ENCODE results near the gene DEPDC4.
A peak's percentile ranks its signal among the peaks of the same experiment; 100 is the strongest.
"Not testable (repeated sequence)": the region's sequence is repeated elsewhere in the genome, so short reads cannot be mapped to it uniquely, and the experiment has no call there.

DEPDC4 gene

GRCh38 chr12:100266835-100267602 is at the start of gene DEPDC4, which contains the start of gene SCYL2:
Gene DEPDC4 (minus strand): TSS chr12:100267079. CDS start chr12:100267076, 3 bp downstream.
Gene SCYL2 (plus strand): TSS chr12:100267177. CDS start chr12:100282971, 15,794 bp downstream.
- DNase-seq, result peak; percentile 100
- in situ Hi-C loops (cut with HindIII; ENCODE audit: low pct_ligation_motif_present, low pct_unique_long_range_greater_than_20kb, low sequenced_read_pairs), result no loop called here

DNA sequence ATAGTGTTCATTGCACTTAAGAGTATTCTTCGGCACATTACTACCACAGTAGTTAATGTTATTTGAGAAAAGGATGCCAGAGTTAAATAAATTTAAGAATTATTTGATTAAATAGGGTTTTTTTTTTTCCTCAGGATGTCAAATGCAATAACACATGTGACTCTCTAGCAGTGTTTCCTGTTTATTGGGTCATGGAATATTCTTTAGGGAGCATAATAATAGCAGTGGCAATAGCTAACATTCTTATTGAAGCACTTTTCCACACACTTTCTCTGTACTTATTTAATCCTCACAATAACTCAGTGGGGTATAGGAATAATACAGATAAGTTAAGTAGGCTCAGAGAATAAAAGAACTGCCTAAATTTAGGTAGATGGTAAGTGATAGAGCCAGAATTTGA is 44.4 kb upstream of the DEPDC4 start:
- in situ Hi-C loops (cut with HindIII; ENCODE audit: low pct_ligation_motif_present, low pct_unique_long_range_greater_than_20kb, low sequenced_read_pairs), result no loop called here
- no peak for DNase-seq

GRCh38 chr12:100308138-100308537 is 41.3 kb upstream of the DEPDC4 start:
- in situ Hi-C loops (cut with HindIII; ENCODE audit: low pct_ligation_motif_present, low pct_unique_long_range_greater_than_20kb, low sequenced_read_pairs), result not testable (repeated sequence)

GRCh38 chr12:100304334-100304733 is 37.5 kb upstream of the DEPDC4 start:
- in situ Hi-C loops (cut with HindIII; ENCODE audit: low pct_ligation_motif_present, low pct_unique_long_range_greater_than_20kb, low sequenced_read_pairs); DNase-seq: not testable (repeated sequence)

More at GRCh38 chr12:100308138-100308537, 41.3 kb upstream of the DEPDC4 start:
- DNase-seq, result not testable (repeated sequence)

DNA sequence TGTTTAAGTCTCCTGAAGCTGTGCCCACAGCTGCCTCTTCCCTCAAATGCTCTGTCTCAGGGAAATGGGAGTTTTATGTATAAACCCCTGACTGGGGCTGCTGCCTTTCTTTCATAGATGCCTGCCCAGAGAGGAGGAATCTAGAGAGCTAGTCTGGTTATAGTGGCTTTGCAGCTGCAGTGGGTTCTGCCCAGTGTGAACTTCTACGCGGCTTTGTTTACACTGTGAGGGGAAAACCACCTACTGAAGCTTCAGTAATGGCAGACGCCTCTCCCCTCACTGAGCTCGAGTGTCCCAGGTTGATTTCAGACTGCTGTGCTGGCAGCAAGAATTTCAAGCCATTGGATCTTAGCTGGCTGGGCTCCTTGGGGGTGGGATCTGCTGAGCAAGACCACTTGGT is 37.0 kb upstream of the DEPDC4 start:
- in situ Hi-C loops (cut with HindIII; ENCODE audit: low pct_ligation_motif_present, low pct_unique_long_range_greater_than_20kb, low sequenced_read_pairs), result no loop called here
- DNase-seq, result no peak

DNA sequence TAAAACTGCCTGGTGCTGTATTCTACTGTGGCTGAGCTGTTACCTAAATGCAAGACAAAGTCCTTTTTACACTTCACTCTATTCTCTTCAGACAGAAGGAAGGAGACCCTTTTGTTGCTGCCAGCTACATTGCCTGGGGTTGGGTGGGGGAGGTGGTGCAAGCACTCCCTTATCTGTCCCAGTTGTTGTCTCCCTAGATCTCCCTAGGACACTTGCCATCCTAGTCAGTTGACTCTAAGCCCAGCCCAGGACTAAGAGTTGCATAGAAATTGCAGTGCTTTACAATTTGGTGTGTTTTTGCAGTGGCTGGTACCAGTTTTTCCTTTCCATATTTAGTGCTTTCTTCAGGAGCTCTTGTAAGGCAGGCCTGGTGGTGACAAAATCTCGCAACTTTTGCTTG is 35.2 kb upstream of the DEPDC4 start:
- in situ Hi-C loops (cut with HindIII; ENCODE audit: low pct_ligation_motif_present, low pct_unique_long_range_greater_than_20kb, low sequenced_read_pairs), result no loop called here
- no peak for DNase-seq

DNA sequence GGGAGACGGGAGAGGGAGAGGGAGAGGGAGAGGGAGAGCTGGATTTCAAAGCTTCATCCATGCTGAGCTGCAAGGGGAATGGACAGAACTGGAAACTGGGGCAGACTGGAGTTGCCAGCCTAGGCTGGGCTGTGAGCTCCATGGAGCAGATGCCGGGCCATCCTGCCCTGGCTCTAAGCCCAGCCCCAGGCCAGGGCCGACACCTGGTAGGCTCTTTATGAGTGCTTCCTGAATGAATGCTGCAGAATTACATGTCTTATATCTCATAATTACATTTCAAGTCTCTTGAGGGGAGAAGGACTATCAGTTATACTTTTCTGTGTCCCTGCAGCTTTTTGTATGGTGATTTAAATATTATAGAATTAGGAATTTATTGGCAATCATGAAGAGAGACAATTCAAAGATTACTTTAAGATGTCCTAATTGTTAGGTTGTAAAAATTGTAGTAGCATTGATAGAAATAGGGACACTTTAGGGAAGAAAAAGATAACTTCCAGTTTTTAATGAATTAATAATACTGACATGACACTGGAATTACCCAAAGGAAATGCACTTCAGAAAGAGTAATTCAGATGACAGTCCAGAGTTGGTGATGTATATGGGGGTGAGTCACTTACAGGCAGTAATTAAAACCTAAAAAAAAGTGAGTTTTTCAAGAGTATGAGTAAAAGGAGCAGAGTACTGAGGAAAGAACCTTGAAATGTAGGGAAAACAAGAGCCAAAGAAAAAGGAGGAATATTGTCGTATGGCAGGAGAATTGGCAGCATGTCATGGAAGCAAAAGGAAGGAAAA is 29.1 kb upstream of the DEPDC4 start:
- no peak for DNase-seq
- in situ Hi-C loops (cut with HindIII; ENCODE audit: low pct_ligation_motif_present, low pct_unique_long_range_greater_than_20kb, low sequenced_read_pairs), result no loop called here

DNA sequence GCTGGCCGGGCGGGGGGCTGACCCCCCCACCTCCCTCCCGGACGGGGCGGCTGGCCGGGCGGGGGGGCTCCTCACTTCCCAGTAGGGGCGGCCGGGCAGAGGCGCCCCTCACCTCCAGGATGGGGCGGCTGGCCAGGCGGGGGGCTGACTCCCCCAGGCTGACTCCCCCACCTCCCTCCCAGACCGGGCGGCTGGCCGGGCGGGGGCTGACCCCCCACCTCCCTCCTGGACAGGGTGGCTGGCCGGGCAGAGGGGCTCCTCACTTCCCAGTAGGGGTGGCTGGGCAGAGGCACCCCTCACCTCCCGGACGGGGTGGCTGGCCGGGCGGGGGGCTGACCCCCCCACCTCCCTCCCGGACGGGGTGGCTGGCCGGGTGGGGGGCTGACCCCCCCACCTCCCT is 27.5 kb upstream of the DEPDC4 start:
- DNase-seq; in situ Hi-C loops (cut with HindIII; ENCODE audit: low pct_ligation_motif_present, low pct_unique_long_range_greater_than_20kb, low sequenced_read_pairs): not testable (repeated sequence)

GRCh38 chr12:100293017-100293416 is 26.1 kb upstream of the DEPDC4 start:
- in situ Hi-C loops (cut with HindIII; ENCODE audit: low pct_ligation_motif_present, low pct_unique_long_range_greater_than_20kb, low sequenced_read_pairs), result no loop called here
- DNase-seq, result no peak

GRCh38 chr12:100290016-100290415 is 23.1 kb upstream of the DEPDC4 start:
- no peak for DNase-seq
- in situ Hi-C loops (cut with HindIII; ENCODE audit: low pct_ligation_motif_present, low pct_unique_long_range_greater_than_20kb, low sequenced_read_pairs), result no loop called here

DNA sequence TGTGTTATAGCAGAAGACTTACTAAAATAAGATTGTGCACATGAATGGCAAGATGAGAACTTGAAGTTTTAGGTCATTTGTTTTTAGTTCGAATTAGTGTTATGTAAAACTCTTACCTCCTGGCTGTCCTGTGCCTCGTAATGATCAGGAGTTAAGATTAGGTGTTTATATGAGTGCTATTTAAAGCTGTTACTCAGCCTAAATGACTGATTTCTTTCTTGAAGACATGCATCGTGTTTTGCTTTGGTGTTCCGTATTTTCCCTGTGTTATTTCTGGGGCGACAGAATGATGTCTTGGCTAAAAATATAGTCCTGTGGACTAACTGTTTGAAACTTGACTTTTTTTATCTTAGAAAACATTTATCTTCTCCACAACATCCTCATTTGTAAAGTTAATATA is 22.2 kb upstream of the DEPDC4 start:
- in situ Hi-C loops (cut with HindIII; ENCODE audit: low pct_ligation_motif_present, low pct_unique_long_range_greater_than_20kb, low sequenced_read_pairs), result no loop called here
- no peak for DNase-seq

GRCh38 chr12:100284556-100284955 is 17.7 kb upstream of the DEPDC4 start:
- in situ Hi-C loops (cut with HindIII; ENCODE audit: low pct_ligation_motif_present, low pct_unique_long_range_greater_than_20kb, low sequenced_read_pairs), result not testable (repeated sequence)

GRCh38 chr12:100279607-100280244 is 12.8 kb upstream of the DEPDC4 start:
- DNase-seq, result no peak
- in situ Hi-C loops (cut with HindIII; ENCODE audit: low pct_ligation_motif_present, low pct_unique_long_range_greater_than_20kb, low sequenced_read_pairs), result no loop called here

More at GRCh38 chr12:100284556-100284955, 17.7 kb upstream of the DEPDC4 start:
- DNase-seq, result not testable (repeated sequence)

- no peak for DNase-seq
- in situ Hi-C loops (cut with HindIII; ENCODE audit: low pct_ligation_motif_present, low pct_unique_long_range_greater_than_20kb, low sequenced_read_pairs), result no loop called here
Measured at GRCh38 chr12:100279159-100279558, 12.3 kb upstream of the DEPDC4 start.

GRCh38 chr12:100274291-100274690 is 7.4 kb upstream of the DEPDC4 start:
- DNase-seq, result no peak
- in situ Hi-C loops (cut with HindIII; ENCODE audit: low pct_ligation_motif_present, low pct_unique_long_range_greater_than_20kb, low sequenced_read_pairs), result no loop called here

DNA sequence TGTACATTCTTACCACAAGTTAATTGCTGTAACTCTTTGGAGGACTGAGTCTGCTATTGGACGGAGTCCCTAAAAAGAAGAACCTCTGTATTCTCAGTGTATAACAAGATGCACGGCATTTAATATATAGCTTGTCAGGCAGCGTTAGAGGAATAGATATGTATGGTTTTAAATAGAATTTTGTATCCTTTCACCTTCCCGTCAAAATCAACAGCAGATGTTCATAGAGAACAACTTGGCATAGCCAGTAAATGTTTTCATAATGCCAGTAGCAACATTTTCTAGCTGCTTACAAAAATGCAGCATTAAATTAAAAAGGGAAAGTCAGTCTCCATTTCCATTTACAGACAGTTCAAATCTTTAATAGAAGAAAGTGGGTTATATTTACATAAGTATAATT is 6.9 kb upstream of the DEPDC4 start:
- no peak for DNase-seq
- in situ Hi-C loops (cut with HindIII; ENCODE audit: low pct_ligation_motif_present, low pct_unique_long_range_greater_than_20kb, low sequenced_read_pairs), result no loop called here

GRCh38 chr12:100268835-100269564 is 2.1 kb upstream of the DEPDC4 start:
- in situ Hi-C loops (cut with HindIII; ENCODE audit: low pct_ligation_motif_present, low pct_unique_long_range_greater_than_20kb, low sequenced_read_pairs), result no loop called here
- peak; percentile 22 for DNase-seq

DNA sequence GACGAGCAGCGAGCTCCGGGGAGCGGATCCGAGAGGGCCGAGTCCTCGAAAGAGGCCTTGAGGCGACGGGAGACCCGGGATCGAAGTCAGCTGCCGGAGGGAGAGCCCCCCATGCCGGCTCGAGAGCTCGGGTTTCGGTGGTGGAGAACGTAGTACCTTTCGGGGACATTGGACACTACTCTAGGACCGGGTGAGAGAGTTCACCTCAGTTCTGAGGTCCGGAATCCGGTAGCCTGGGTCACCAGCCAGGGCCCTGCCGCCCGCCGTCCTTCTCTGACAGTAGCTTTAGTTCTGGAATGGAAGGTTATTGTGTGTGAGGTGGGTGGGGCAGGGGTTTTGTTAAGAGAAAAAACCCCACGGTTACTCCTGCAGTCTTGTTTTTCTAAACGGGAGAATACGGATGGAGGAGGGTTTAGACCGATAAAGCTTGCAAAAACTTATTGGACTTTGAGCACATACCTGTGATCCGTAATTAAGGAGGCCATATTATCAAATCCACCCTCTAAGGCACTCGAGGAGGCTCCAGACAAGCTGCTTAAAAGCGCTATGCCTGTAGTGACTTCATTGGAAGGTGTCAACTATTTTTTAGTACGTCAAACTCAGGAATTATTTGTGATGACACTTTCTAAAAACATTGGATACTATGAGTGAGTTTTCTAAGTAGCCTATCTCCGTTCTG is 863 bp upstream of the DEPDC4 start:
- DNase-seq, result peak; percentile 51
- in situ Hi-C loops (cut with HindIII; ENCODE audit: low pct_ligation_motif_present, low pct_unique_long_range_greater_than_20kb, low sequenced_read_pairs), result no loop called here
